Measurements from ENCODE around the gene TOMM6. TPM values are rescaled to one million over a fixed set of nuclear protein-coding genes. Genes with fewer than 3 reads are reported as not detected.

Gene TOMM6
- total RNA-seq, 1 experiment from 2014 or later = 239 TPM

- Histone ChIP-seq H4K91ac (ENCODE audit: insufficient read length, low read depth, low read length) (no peak overlapping the region), H2BK12ac (ENCODE audit: insufficient read length, low read depth, low read length) (no peak overlapping the region), H3K79me1 (ENCODE audit: insufficient read depth, low read depth, low read length, poor library complexity, severe bottlenecking) (no peaks in the 10 kb centered on the region), H2AFZ (ENCODE audit: low read length) (no peak overlapping the region), H4K8ac (replicated peaks; ENCODE audit: insufficient read length, low read depth, low read length) (no peak overlapping the region), H2BK15ac (ENCODE audit: low read depth, low read length) (no peak overlapping the region), H2AK5ac (ENCODE audit: insufficient read length, low read length) (no peak overlapping the region), H3K23ac (ENCODE audit: insufficient read length, low read depth, low read length) (no peak overlapping the region), H3K4ac (ENCODE audit: low read depth, low read length) (no peak overlapping the region), H3K23me2 (ENCODE audit: insufficient read length, low read depth, low read length, poor library complexity, severe bottlenecking) (no peaks in the 10 kb centered on the region), H3K4me1 (ENCODE audit: insufficient read depth, low read length) (no peaks in the 10 kb centered on the region), H3K79me2 (ENCODE audit: insufficient read depth, low read length) (no peaks in the 10 kb centered on the region), H3K27me3 (ENCODE audit: insufficient read depth, low read length) (no peaks in the 10 kb centered on the region), H3K18ac (ENCODE audit: insufficient read length, low read depth, low read length) (no peak overlapping the region), H2BK5ac (ENCODE audit: insufficient read length, low read length) (no peak overlapping the region), H3K9ac (ENCODE audit: extremely low read depth, insufficient read length, low read length) (no peak overlapping the region), H3K4me2 (ENCODE audit: insufficient read depth, insufficient read length, low read length) (no peak overlapping the region), H3K9me3 (ENCODE audit: control insufficient read depth, low read depth, low read length) (no peaks in the 10 kb centered on the region), H4K20me1 (ENCODE audit: control insufficient read depth, insufficient read depth, insufficient read length) (no peaks in the 10 kb centered on the region), H4K5ac (ENCODE audit: insufficient read length, low read depth, low read length) (no peak overlapping the region), H2BK120ac (ENCODE audit: low read depth, low read length, poor library complexity, severe bottlenecking) (no peak overlapping the region), H3K27ac (ENCODE audit: insufficient read length, low read depth, low read length) (no peak overlapping the region), H3T11ph (ENCODE audit: low read length) (no peak overlapping the region), H2BK20ac (ENCODE audit: low read depth, low read length, poor library complexity, severe bottlenecking) (no peak overlapping the region), H3K56ac (ENCODE audit: insufficient read length, low read depth, low read length) (no peak overlapping the region), H3K14ac (ENCODE audit: insufficient read depth, low read length) (no peak overlapping the region)
- TF ChIP-seq CTCF (conservative IDR thresholded peaks at IDR 0.05) = no peak
- DNase-seq = no peak
- Mint-ChIP-seq H3K4me1 (no peaks in the 10 kb centered on the region), H3K27me3 (ENCODE audit: low read depth) (no peaks in the 10 kb centered on the region), H3K4me3 (no peak overlapping the region), H3K27ac (no peak overlapping the region), H3K9me3 (no peaks in the 10 kb centered on the region), H3K36me3 (ENCODE audit: insufficient read depth in 1 of 3, low read depth in 3 of 3) (peaks cover 0 to 2% (median 0%) of the 10 kb centered on the region in 3 experiments; a peak in 1 of 7 replicates)
- no CpG with 5 or more reads among the region's 2 CpGs for WGBS (ENCODE audit: extremely low coverage, insufficient read length, low lambda C conversion rate)
Observed at GRCh38 chr6:41826343-41827022, 39.0 kb downstream of the TOMM6 start.
